H7 (cell line): ENCODE data around the gene HOOK2. TPM values are rescaled to one million over a fixed set of nuclear protein-coding genes. Genes with fewer than 3 reads are reported as not detected.
"Not testable (repeated sequence)": the region's sequence is repeated elsewhere in the genome, so short reads cannot be mapped to it uniquely, and the experiment has no call there.

Experiments used
- DNase-seq: peaks from one replicate; pipeline ENCODE4 v3.0.0; 2012
- H3K27me3 ChIP-seq: 2 replicates; pipeline ENCODE4 v1.6.0; 2011; ENCODE audit warnings: mild to moderate bottlenecking, low read length; ENCODE audit not compliant: control insufficient read depth, insufficient read depth
- H3K36me3 ChIP-seq: replicated peaks from 2 replicates; pipeline ENCODE4 v1.5.1; 2011; ENCODE audit warnings: low read length; ENCODE audit not compliant: control insufficient read depth, insufficient read depth
- H3K4me3 ChIP-seq: 2 replicates; pipeline ENCODE4 v1.5.1; 2011; ENCODE audit warnings: low read depth, mild to moderate bottlenecking, control low read depth, low read length, moderate library complexity; ENCODE audit not compliant: insufficient read depth
- total RNA-seq: library from RNA; depleted of rRNA; stranded (reverse); fragments of >200 nt; shearing (Covaris generic); gene quantifications from 2 replicates; pipeline ENCODE4 v1.2.3, GENCODE V29; 2014; rRNA removed

HOOK2 gene
- total RNA-seq, 1 experiment from 2014 or later: 15.4 TPM

- Histone ChIP-seq H3K4me3 (no peak overlapping the region), H3K27me3 (no peaks in the 10 kb centered on the region), H3K36me3 (peaks cover 45% of the 10 kb centered on the region)
- DNase-seq: no peak
Measured at GRCh38 chr19:12715102-12715501, 60.2 kb downstream of the HOOK2 start.

DNA sequence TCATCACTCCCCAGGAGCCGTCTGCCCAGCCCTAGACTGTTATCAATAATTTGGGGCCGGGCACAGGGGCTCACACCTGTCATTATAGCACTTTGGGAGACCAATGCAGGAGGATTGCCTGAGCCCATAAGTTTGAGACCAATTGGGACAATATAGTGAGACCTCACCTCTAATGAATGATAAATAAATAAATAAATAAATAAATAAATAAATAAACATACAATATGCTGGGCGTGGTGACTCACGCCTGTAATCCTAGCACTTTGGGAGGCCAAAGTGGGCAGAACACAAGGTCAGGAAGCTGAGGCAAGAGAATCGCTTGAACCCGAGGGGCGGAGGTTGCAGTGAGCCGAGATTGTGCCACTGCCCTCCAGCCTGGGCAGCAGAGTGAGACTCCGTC, 62.0 kb downstream of the HOOK2 start:
- H3K36me3 ChIP-seq: peaks cover 41% of the 10 kb centered on the region
- not testable (repeated sequence) for H3K4me3 ChIP-seq

More for the DNA sequence above, 62.0 kb downstream of the HOOK2 start:
- H3K27me3 ChIP-seq, DNase-seq: not testable (repeated sequence)

Other genes with a start within 250 kb of the HOOK2 start
- gene ZNF564, start 224.1 kb downstream of the HOOK2 start, total RNA-seq: 2.7 and 3.5 TPM in 2 replicates
- 3.1 and 5.2 TPM in 2 replicates for gene ZNF490, start 164.7 kb downstream of the HOOK2 start, total RNA-seq
- 7.4 and 10.2 TPM in 2 replicates for gene ZNF791, start 164.6 kb downstream of the HOOK2 start, total RNA-seq
- gene MAN2B1, start 108.8 kb downstream of the HOOK2 start, total RNA-seq: 58.4 and 71.2 TPM in 2 replicates
- 11.6 and 12.5 TPM in 2 replicates for gene WDR83, start 108.7 kb downstream of the HOOK2 start, total RNA-seq
- gene DHPS, start 93.7 kb downstream of the HOOK2 start, total RNA-seq: 83.1 and 86.4 TPM in 2 replicates
- not detected in 2 replicates for gene GNG14, start 87.6 kb downstream of the HOOK2 start, total RNA-seq
- gene FBXW9, start 78.9 kb downstream of the HOOK2 start, total RNA-seq: 15.3 and 21.2 TPM in 2 replicates
- 34.1 and 48.9 TPM in 2 replicates for gene TNPO2, start 51.6 kb downstream of the HOOK2 start, total RNA-seq
- 186 and 218 TPM in 2 replicates for gene TRIR, start 40.9 kb downstream of the HOOK2 start, total RNA-seq
- 113 and 166 TPM in 2 replicates for gene GET3, start 38.1 kb downstream of the HOOK2 start, total RNA-seq
- gene BEST2, start 23.8 kb downstream of the HOOK2 start, total RNA-seq: 0.37 and 1.5 TPM in 2 replicates
- gene JUNB, start 15.9 kb upstream of the HOOK2 start, total RNA-seq: 10.0 and 22.6 TPM in 2 replicates
- gene PRDX2, start 26.2 kb upstream of the HOOK2 start, total RNA-seq: 508 and 571 TPM in 2 replicates
- not detected in 2 replicates for gene THSD8, start 26.5 kb upstream of the HOOK2 start, total RNA-seq
- 85.4 and 104 TPM in 2 replicates for gene RNASEH2A, start 31.0 kb upstream of the HOOK2 start, total RNA-seq
- 1.3 TPM in 2 replicates for gene RTBDN, start 59.0 kb upstream of the HOOK2 start, total RNA-seq
- 5.5 and 7.0 TPM in 2 replicates for gene MAST1, start 63.0 kb upstream of the HOOK2 start, total RNA-seq
- gene DNASE2, start 105.9 kb upstream of the HOOK2 start, total RNA-seq: 15.3 and 16.8 TPM in 2 replicates
- 0.37 and 0.76 TPM in 2 replicates for gene KLF1, start 111.6 kb upstream of the HOOK2 start, total RNA-seq
- 42.3 and 59.4 TPM in 2 replicates for gene GCDH, start 115.6 kb upstream of the HOOK2 start, total RNA-seq
- 0.24 and 2.0 TPM in 2 replicates for gene SYCE2, start 143.7 kb upstream of the HOOK2 start, total RNA-seq
- 93.0 and 117 TPM in 2 replicates for gene FARSA, start 158.2 kb upstream of the HOOK2 start, total RNA-seq
- gene CALR, start 163.1 kb upstream of the HOOK2 start, total RNA-seq: 911 and 1,131 TPM in 2 replicates
- gene RAD23A, start 170.3 kb upstream of the HOOK2 start, total RNA-seq: 146 and 155 TPM in 2 replicates
- gene GADD45GIP1, start 181.7 kb upstream of the HOOK2 start, total RNA-seq: 40.4 and 51.7 TPM in 2 replicates
- gene DAND5, start 194.0 kb upstream of the HOOK2 start, total RNA-seq: 0.15 TPM in 1 of 2 replicates, not detected in the other
- gene NFIX, start 219.9 kb upstream of the HOOK2 start, total RNA-seq: 0.03 and 0.07 TPM in 2 replicates